K562 (cell line): ENCODE results near the gene POLR1D. TPM values are rescaled to one million over a fixed set of nuclear protein-coding genes. Genes with fewer than 3 reads are reported as not detected.

Source experiments
- ATAC-seq: fragments of 200-7000 bp; cut with Tn5 transposase; 3 replicates; pipeline ENCODE4 v1.9.1; 2020; ENCODE audit warnings: moderate library complexity
- BruUV-seq: library from RNA; stranded (reverse); fragments of 400-500 nt; replicated peaks from 2 replicates; lab custom pipeline; 2021; lab: Mats Ljungman, UMichigan
- CTCF ChIA-PET: fragments of 300-600 bp; formaldehyde crosslinking; extraction: SDS; loops from one replicate; lab custom pipeline; 2021; ENCODE audit warnings: low intra/inter-chr PET ratio; lab: Yijun Ruan, JAX
- POLR2A ChIA-PET: fragments of 300-600, 350-650 bp; sonication (Branson Sonifier 250); formaldehyde crosslinking; extraction: SDS; loops from one replicate; lab custom pipeline; 2021; ENCODE audit warnings: antibody characterized with exemption, inconsistent platforms; lab: Yijun Ruan, JAX
- DNase-seq, 4 experiments: peaks; one replicate each; pipeline versions ENCODE4 v3.0.0 to v3.0.0-alpha.2; 2011 to 2018; ENCODE audit warnings: low spot score in 3 of 4, mixed read lengths in 3 of 4; ENCODE audit errors: extremely low read depth in 1 of 4
- FAIRE-seq: peaks from 2 replicates; lab custom pipeline; 2011; peaks lifted over from hg19 to GRCh38; lab: Jason Lieb, UNC
- H2AFZ ChIP-seq: 2 replicates; pipeline ENCODE4 v1.6.0; 2011; ENCODE audit warnings: low read depth, low read length, control low read depth, inconsistent platforms
- H3K27ac ChIP-seq: fragments of 200-600 bp; 3 replicates; pipeline ENCODE4 v1.8.0; 2011; ENCODE audit warnings: low read depth, mild to moderate bottlenecking, control low read depth, inconsistent platforms, low read length, moderate library complexity, mixed read lengths; ENCODE audit errors: extremely low read depth
- H3K27me3 ChIP-seq, 2 experiments: fragments of 300-600 bp in 1 of 2; 2 replicates in 1 of 2; 3 replicates in 1 of 2; pipeline versions ENCODE4 v1.6.0 to v1.8.0; 2011; ENCODE audit warnings: inconsistent platforms in 2 of 2, low read length in 2 of 2, mild to moderate bottlenecking in 1 of 2, mixed read lengths in 1 of 2, moderate library complexity in 1 of 2; ENCODE audit not compliant: control insufficient read depth in 2 of 2, insufficient read depth in 2 of 2
- H3K36me3 ChIP-seq: fragments of 300-600 bp; 3 replicates; pipeline ENCODE4 v1.8.0; 2011; ENCODE audit warnings: mild to moderate bottlenecking, low read length, inconsistent platforms; ENCODE audit not compliant: control insufficient read depth, insufficient read depth
- H3K4me1 ChIP-seq, 2 experiments: fragments of 200-600 bp in 1 of 2; replicated peaks in 1 of 2; 2 replicates in 1 of 2; 3 replicates in 1 of 2; pipeline versions ENCODE4 v1.5.1 to v1.8.0; 2011; ENCODE audit warnings: inconsistent platforms in 2 of 2, low read length in 2 of 2, mild to moderate bottlenecking in 1 of 2, mixed read lengths in 1 of 2, moderate library complexity in 1 of 2; ENCODE audit not compliant: control insufficient read depth in 2 of 2, insufficient read depth in 2 of 2
- H3K4me2 ChIP-seq: 2 replicates; pipeline ENCODE4 v1.6.1; 2011; ENCODE audit warnings: low read length, control low read depth, inconsistent platforms, mixed read lengths; ENCODE audit not compliant: insufficient read depth
- H3K4me3 ChIP-seq: fragments of 200-600 bp; sonication (generic), shearing (Covaris generic); 2 replicates; pipeline ENCODE4 v1.5.1; 2016; ENCODE audit warnings: control low read depth, inconsistent platforms
- H3K79me2 ChIP-seq: fragments of 200-600 bp; 3 replicates; pipeline ENCODE4 v1.8.0; 2011; ENCODE audit warnings: low read length, inconsistent platforms; ENCODE audit not compliant: control insufficient read depth, insufficient read depth
- H3K9ac ChIP-seq, 2 experiments: 2 replicates each; pipeline versions ENCODE4 v1.6.0 to v1.6.1; 2011; ENCODE audit warnings: low read depth in 2 of 2, low read length in 2 of 2, control low read depth in 1 of 2, inconsistent platforms in 1 of 2, mild to moderate bottlenecking in 1 of 2, mixed read lengths in 1 of 2; ENCODE audit not compliant: insufficient read depth in 1 of 2
- H3K9me1 ChIP-seq: one replicate; pipeline ENCODE4 v1.6.0; 2011; ENCODE audit warnings: inconsistent platforms, mild to moderate bottlenecking, low read length, moderate library complexity; ENCODE audit not compliant: control insufficient read depth, insufficient read depth
- H3K9me3 ChIP-seq: replicated peaks from 2 replicates; pipeline ENCODE4 v1.5.1; 2011; ENCODE audit warnings: low read depth, low read length, inconsistent platforms; ENCODE audit not compliant: control insufficient read depth, insufficient read depth
- H4K20me1 ChIP-seq: replicated peaks from 2 replicates; pipeline ENCODE4 v1.6.1; 2011; ENCODE audit warnings: low read length, inconsistent platforms, mixed read lengths; ENCODE audit not compliant: control insufficient read depth, insufficient read depth
- CBX3 ChIP-seq, 2 experiments: IDR thresholded peaks; 1 replicate in 1 of 2; 2 replicates in 1 of 2; pipeline ENCODE4 v1.6.1; 2012; ENCODE audit warnings: inconsistent platforms in 2 of 2, low read length in 2 of 2, borderline replicate concordance in 1 of 2, control low read depth in 1 of 2
- EP300 ChIP-seq: IDR thresholded peaks from 2 replicates; pipeline ENCODE4 v1.6.1; 2012; ENCODE audit warnings: low read length, improper control_type of control experiment
- EZH2 ChIP-seq: IDR thresholded peaks from 2 replicates; pipeline ENCODE4 v1.6.1; 2012; ENCODE audit warnings: low read depth, mild to moderate bottlenecking, inconsistent platforms, low read length, borderline replicate concordance
- FOXP1 ChIP-seq: sonication (generic); formaldehyde crosslinking; IDR thresholded peaks from 2 replicates; pipeline ENCODE4 v1.8.0; 2022; ENCODE audit warnings: mild to moderate bottlenecking, missing genetic modification reagents
- HNRNPL ChIP-seq: fragments of 200-400 bp; formaldehyde crosslinking; IDR thresholded peaks from 2 replicates; pipeline ENCODE4 v1.6.1; 2017; ENCODE audit warnings: low read depth, mild to moderate bottlenecking, low read length
- ILK ChIP-seq: fragments of 450-650 bp; IDR thresholded peaks from 2 replicates; pipeline ENCODE4 v1.6.1; 2016; ENCODE audit warnings: missing genetic modification characterization, low read depth, mild to moderate bottlenecking, missing compliant biosample characterization, moderate library complexity, borderline replicate concordance
- MAFG ChIP-seq: fragments of 450-650 bp; conservative IDR thresholded peaks from 2 replicates; pipeline ENCODE4 v1.6.1; 2016; ENCODE audit warnings: missing genetic modification characterization, missing compliant biosample characterization
- RFX5 ChIP-seq: IDR thresholded peaks from 2 replicates; pipeline ENCODE4 v1.6.1; 2011; ENCODE audit warnings: low read depth, mild to moderate bottlenecking, improper control_type of control experiment, low read length
- ZBTB33 ChIP-seq: sonication (generic); formaldehyde crosslinking; IDR thresholded peaks from 2 replicates; pipeline ENCODE4 v1.8.1; 2023; ENCODE audit warnings: mild to moderate bottlenecking, missing genetic modification reagents
- ZNF133 ChIP-seq: fragments of 250-450 bp; sonication (Bioruptor Pico); IDR thresholded peaks from 2 replicates; pipeline ENCODE4 v1.4.0; 2020; ENCODE audit warnings: mild to moderate bottlenecking
- ZNF449 ChIP-seq: fragments of 250-450 bp; sonication (Bioruptor Pico); IDR thresholded peaks from 2 replicates; pipeline ENCODE4 v1.8.0; 2022; ENCODE audit warnings: moderate library complexity, mild to moderate bottlenecking, inconsistent platforms
- ZNF668 ChIP-seq: fragments of 250-450 bp; sonication (Bioruptor Pico); IDR thresholded peaks from 2 replicates; pipeline ENCODE4 v1.8.0; 2022; ENCODE audit warnings: mild to moderate bottlenecking, inconsistent platforms
- ZNF830 ChIP-seq: fragments of 250-450 bp; sonication (Bioruptor Pico); IDR thresholded peaks from 2 replicates; pipeline ENCODE4 v1.5.0; 2021; ENCODE audit warnings: mild to moderate bottlenecking
- WGBS: fragments of 100-300 bp; shearing (Covaris generic); methylation state at CpG from one replicate; pipeline ENCODE4 v1.1.6; 2016; ENCODE audit warnings: low coverage, mixed read lengths; ENCODE audit not compliant: insufficient coverage; ENCODE audit errors: missing lambda C conversion rate; 5-methylcytosine and 5-hydroxymethylcytosine counted together
- in situ Hi-C: fragments of 300-500 bp; cut with MboI; formaldehyde crosslinking; loops from 4 replicates; pipeline ENCODE4 v1.15.0; 2018; ENCODE audit warnings: inconsistent platforms, mixed read lengths
- intact Hi-C: fragments of 100-400 bp; cut with micrococcal nuclease; formaldehyde crosslinking; loops from 2 replicates; pipeline ENCODE4 v1.14.2; 2022
- polyA plus RNA-seq, 8 experiments: library from polyadenylated mRNA; depleted of rRNA in 4 of 8; stranded (reverse) in 5 of 8; unstranded in 3 of 8; fragments of >200 nt; fragmentation: Nextera tagmentation in 2 of 8; fragmentation: Illumina TruSeq in 1 of 8; extraction: Ambion mirVana in 2 of 8; extraction: Trizol in 1 of 8; gene quantifications; 2 replicates each; pipeline versions ENCODE4 v1.2.1 to v1.2.3, GENCODE V29; 2011 to 2014; ENCODE audit warnings: inconsistent platforms in 1 of 8, missing spikeins in 1 of 8
- total RNA-seq, 7 experiments: library from RNA; depleted of rRNA in 6 of 7; stranded (reverse); fragments of >200 nt in 6 of 7; fragmentation: Illumina TruSeq in 2 of 7; extraction: Trizol in 2 of 7; gene quantifications; 2 replicates each; pipeline versions ENCODE4 v1.2.1 to v1.2.3, GENCODE V29; 2011 to 2021; ENCODE audit warnings: low replicate concordance in 1 of 7

POLR1D gene
- total and polyA plus RNA-seq, 9 of the 15 experiments (the other 6 are each of a cell fraction or from before 2014, with no cell fraction given), result 107 to 188 (median 145) TPM

GRCh38 chr13:27634231-27634630 lies 12.5 kb downstream of the POLR1D start:
- Histone ChIP-seq H3K27ac (no peak overlapping the region), H3K4me1 (peaks cover 0 to 3% of the 10 kb centered on the region in 2 experiments; a peak in 2 of 5 replicates), H3K4me2 (no peak overlapping the region), H3K9me1 (peaks cover 5% of the 10 kb centered on the region), H3K4me3 (no peak overlapping the region), H3K36me3 (peaks cover 15% of the 10 kb centered on the region; the same call in 1 of the 3 replicates), H2AFZ (no peak overlapping the region), H3K9me3 (no peaks in the 10 kb centered on the region), H3K27me3 (no peaks in the 10 kb centered on the region), H3K9ac (no peak overlapping the region), H4K20me1 (no peaks in the 10 kb centered on the region), H3K79me2 (peaks cover 8% of the 10 kb centered on the region; the same call in 2 of the 3 replicates)
- DNase-seq, result no peak
- no TSS peak for BruUV-seq
- intact Hi-C loops (no loop called here), in situ Hi-C loops (no loop called here)
- ChIA-PET CTCF (no interaction called here), POLR2A (interaction anchor here (0.7 to 2.0 kb wide), 3 partner anchors 9 to 20 kb away, joined by 3 to 6 read pairs (median 3); no protein-coding TSS in a partner anchor)
- FAIRE-seq, result no peak
- ATAC-seq, result no peak
- TF ChIP-seq ZNF668 (CRISPR knock-in tag) (no peak), EZH2 (no peak), ZBTB33 (no peak), FOXP1 (CRISPR knock-in tag) (no peak), CBX3 (IDR thresholded peaks at IDR 0.05; ENCODE audit: borderline replicate concordance in 1 of 2, low read length in 2 of 2) (no peak), HNRNPL (no peak), ZNF830 (CRISPR knock-in tag) (no peak), RFX5 (no peak), ILK (tag) (no peak), MAFG (tag) (no peak), ZNF449 (no peak), ZNF133 (CRISPR knock-in tag) (no peak), EP300 (no peak)
- WGBS, result 77% methylated on average over 2 of the region's 2 CpGs
